NCI-H2196 (cell line): ENCODE data around the gene TMC1.
"Not testable (repeated sequence)": the region's sequence is repeated elsewhere in the genome, so short reads cannot be mapped to it uniquely, and the experiment has no call there.

Experiments
- DNase-seq: peaks from one replicate; lab custom pipeline; 2025; ENCODE audit not compliant: unreplicated experiment; lab: John Stamatoyannopoulos, UW

TMC1 gene

DNA sequence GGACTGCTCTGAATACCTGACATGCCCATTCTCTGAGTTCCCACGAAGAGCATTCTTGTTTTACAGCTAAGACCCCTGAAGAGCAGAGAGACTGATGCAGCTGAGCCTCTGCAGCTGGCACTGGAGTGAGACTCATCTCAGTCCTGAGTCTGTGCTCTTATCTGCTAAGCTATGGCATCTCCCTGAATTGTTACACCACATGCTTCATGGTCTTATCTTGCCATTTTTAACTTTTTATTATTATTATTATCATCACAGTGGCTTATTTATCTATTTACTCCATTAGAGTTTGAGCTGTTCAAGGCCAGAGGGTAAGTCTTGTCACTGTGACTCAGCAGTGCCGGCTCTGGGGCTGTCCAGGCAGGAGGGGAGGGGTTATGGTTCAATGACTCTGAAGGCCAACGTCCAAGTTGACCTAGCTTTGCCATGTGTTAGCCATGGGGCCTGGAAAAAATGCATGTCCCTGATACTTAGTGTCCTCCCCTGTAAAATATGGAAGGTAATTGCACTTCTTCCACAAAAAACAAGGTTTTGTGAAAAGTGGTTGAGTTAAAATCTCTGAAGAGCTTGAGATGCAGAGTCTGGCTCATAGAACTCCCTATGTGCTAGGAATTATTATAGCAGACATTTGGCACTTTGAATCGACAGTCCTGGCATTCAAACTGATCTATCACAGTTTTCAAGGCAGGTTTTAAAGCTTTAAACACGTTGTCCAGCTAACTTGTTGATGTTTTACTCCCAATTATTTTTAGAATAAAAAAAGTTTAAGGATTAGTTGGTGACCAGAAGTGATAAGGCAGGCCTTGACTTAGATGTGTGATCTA is 336.9 kb downstream of the TMC1 start:
- DNase-seq, result no peak

DNA sequence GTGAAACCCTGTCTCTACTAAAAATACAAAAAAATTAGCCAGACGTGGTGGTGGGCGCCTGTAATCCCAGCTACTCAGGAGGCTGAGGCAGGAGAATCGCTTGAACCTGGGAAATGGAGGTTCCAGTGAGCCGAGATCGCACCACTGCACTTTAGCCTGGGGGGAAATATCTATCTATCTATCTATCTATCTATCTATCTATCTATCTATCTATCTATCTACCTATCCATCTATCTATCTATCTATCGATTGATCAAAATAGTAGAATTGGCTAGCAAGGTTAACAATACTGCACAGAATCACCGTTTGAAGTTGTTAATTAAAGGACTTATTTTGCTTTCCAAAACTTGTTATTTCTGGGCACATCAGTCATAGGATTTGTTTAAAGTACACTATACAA is 341.4 kb downstream of the TMC1 start:
- DNase-seq, result not testable (repeated sequence)

- no peak for DNase-seq
Observed at GRCh38 chr9:72863456-72864094, 342.2 kb downstream of the TMC1 start.

DNA sequence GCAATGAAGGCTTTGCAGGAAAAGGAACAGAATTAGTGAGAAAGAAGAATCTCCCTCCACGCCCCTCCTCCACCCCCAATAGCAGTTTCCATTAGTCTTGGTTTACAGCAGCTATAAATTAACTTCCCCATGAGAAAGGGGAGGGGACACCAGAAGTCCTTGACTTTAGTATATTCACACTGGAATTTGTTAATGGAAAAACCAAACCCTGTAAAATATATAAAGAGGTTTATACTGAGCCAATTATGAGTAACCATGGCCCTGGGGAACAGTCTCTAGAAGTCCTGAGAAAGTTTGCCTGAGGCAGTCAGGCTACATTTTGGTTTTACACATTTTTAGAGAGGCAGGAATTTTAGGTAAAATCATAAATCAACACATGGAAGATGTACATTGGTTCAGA is 342.9 kb downstream of the TMC1 start:
- DNase-seq, result no peak

- no peak for DNase-seq
Observed at GRCh38 chr9:72871685-72872084, 350.3 kb downstream of the TMC1 start.

GRCh38 chr9:72872718-72873117 is 351.3 kb downstream of the TMC1 start:
- DNase-seq, result no peak

DNA sequence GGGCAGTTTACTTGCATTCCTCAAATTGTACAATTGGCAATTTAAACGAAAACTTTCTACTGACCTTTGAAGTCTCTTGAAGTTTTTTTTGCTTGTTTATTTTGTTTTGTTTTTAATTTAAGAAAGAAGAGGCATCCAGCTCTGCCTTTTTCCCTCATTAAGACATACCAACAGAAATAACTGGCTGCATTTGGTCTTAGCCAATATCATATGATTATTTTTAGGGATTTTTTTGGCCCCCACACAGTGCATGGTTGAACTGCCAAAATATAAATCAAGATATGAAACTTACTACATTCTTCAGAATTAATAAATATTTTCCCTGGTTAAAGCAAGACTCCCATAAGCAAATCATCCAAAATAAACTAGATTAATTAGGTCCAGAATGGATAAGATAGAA is 352.0 kb downstream of the TMC1 start:
- no peak for DNase-seq

DNA sequence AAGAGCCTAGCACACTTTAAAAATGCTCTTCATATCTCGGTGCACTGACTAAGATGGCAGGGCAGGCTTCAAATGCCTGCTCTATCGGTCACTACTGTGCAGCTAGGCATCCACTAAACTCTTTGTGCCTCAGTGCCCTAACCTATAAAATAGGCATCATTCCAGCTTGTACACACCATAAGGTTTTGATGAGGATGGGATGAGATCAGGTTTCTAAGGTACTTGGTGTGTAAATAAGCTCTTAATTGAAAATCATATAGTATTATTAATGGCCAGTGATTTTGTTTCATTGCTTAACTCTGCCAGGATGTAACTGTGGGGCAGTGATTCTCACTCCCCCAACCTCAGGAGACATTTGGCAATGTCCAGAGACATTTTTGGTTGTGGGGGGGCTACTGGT is 352.9 kb downstream of the TMC1 start:
- no peak for DNase-seq

DNA sequence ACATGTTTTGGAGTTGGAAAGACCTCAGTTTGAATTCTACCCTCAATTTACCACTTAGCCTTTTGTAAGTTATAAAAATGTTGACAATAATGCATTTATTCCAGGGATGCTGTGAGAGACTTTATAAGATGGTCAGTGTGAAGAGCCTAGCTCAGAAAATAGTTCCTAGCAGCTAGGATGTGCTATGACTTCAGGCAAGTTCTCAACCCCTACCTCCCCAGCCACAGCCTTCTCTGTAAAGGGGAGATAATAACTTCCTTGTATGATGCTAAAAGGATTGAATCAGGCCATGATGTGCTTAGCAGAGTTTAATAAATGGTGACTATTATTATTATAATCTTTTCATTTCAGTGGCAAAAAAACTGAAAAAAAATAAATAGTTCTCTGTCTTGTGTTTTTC is 353.8 kb downstream of the TMC1 start:
- DNase-seq, result no peak

GRCh38 chr9:72880821-72881220 is 359.4 kb downstream of the TMC1 start:
- DNase-seq, result no peak

- no peak for DNase-seq
Observed at GRCh38 chr9:72882117-72882775, 360.8 kb downstream of the TMC1 start.

DNA sequence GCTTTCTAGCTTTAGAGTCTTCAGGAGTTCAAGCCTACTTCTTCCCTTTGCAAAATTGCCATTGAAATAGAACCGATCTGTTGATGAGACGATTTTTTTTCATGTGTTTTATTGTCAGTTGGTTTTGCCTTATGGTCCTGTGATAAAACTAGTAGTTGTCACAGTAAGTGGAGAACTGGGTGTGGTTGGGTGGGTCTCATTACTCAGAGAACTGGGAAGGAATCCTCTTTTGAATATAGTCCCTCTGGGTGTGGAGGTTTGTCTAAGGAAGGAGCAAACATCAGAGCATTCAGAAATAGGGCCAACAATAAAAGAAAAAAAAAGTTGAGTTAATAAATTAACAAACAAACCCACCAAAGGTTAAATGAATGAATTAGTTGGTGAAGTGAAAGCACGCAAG is 362.5 kb downstream of the TMC1 start:
- no peak for DNase-seq

GRCh38 chr9:72884508-72884907 is 363.1 kb downstream of the TMC1 start:
- DNase-seq, result no peak
